ENCODE results near the gene THSD7B.

DNA sequence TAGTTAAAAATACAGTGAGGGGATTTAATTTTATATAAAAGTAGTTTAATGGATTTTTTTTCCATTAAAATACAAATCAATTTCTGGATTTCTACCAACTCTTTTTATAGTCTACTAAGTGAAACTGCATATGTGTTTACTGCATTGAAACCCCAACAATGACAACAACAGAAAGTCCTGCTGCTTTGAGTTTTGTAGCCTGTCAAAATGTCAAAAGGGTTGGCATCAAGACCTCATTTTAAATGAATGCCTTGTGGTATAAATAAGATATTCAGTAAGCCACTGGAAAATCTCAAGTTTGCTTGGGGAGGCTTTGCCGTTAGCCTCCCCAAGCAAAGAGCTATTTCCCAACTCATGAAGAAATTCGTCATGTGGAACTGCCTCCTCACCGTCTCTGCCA, 758.6 kb downstream of the THSD7B start:
- TF ChIP-seq ZNF274 (IDR thresholded peaks at IDR 0.05; ENCODE audit: low read depth, low read length) (no peak), YY1 (IDR thresholded peaks at IDR 0.05; ENCODE audit: insufficient read depth, insufficient read length) (no peak)
